ENCODE measurements around the gene DCAF11.

DCAF11 gene

GRCh38 chr14:24143511-24143910 lies 28.9 kb downstream of the DCAF11 start:
- DNase-seq: no peak

GRCh38 chr14:24144451-24144850 lies 29.9 kb downstream of the DCAF11 start:
- no peak for DNase-seq

- no peak for DNase-seq
Measured at GRCh38 chr14:24145219-24145618, 30.6 kb downstream of the DCAF11 start.

- no peak for DNase-seq
Measured at GRCh38 chr14:24145690-24146452, 31.3 kb downstream of the DCAF11 start.

GRCh38 chr14:24146453-24146977 lies 31.9 kb downstream of the DCAF11 start, which contains the start of gene PSME2:
Gene PSME2, minus strand, starts transcription at chr14:24146610. Its CDS starts 29 bp downstream, at chr14:24146581.
- DNase-seq: peak; percentile 93

GRCh38 chr14:24146978-24147760 lies 32.6 kb downstream of the DCAF11 start, which contains the start of gene RNF31:
Gene RNF31, plus strand, starts transcription at chr14:24147498. Its CDS starts 201 bp downstream, at chr14:24147699.
- DNase-seq: peak; percentile 97

- DNase-seq: no peak
Measured at GRCh38 chr14:24147761-24148428, 33.3 kb downstream of the DCAF11 start.

GRCh38 chr14:24149302-24149969 lies 34.9 kb downstream of the DCAF11 start:
- DNase-seq: no peak

GRCh38 chr14:24150061-24150460 lies 35.5 kb downstream of the DCAF11 start:
- no peak for DNase-seq

- no peak for DNase-seq
Measured at GRCh38 chr14:24150567-24150966, 36.0 kb downstream of the DCAF11 start.

- no peak for DNase-seq
Measured at GRCh38 chr14:24150993-24151392, 36.4 kb downstream of the DCAF11 start.

- no peak for DNase-seq
Measured at GRCh38 chr14:24151404-24152080, 37.0 kb downstream of the DCAF11 start.

- DNase-seq: no peak
Measured at GRCh38 chr14:24155100-24155499, 40.5 kb downstream of the DCAF11 start.

- no peak for DNase-seq
Measured at GRCh38 chr14:24156840-24157239, 42.3 kb downstream of the DCAF11 start.

- no peak for DNase-seq
Measured at GRCh38 chr14:24157331-24157730, 42.8 kb downstream of the DCAF11 start.

GRCh38 chr14:24159777-24160498 lies 45.4 kb downstream of the DCAF11 start:
- DNase-seq: no peak

- no peak for DNase-seq
Measured at GRCh38 chr14:24160499-24160849, 45.9 kb downstream of the DCAF11 start.

- peak; percentile 95 for DNase-seq
Measured at GRCh38 chr14:24160850-24161804, 46.5 kb downstream of the DCAF11 start, which contains the start of gene IRF9. Gene IRF9, plus strand, starts transcription at chr14:24161265. Its CDS starts 880 bp downstream, at chr14:24162145.

GRCh38 chr14:24162093-24162492 lies 47.5 kb downstream of the DCAF11 start:
- DNase-seq: no peak

- DNase-seq: no peak
Measured at GRCh38 chr14:24164518-24164991, 50.0 kb downstream of the DCAF11 start.

Measured in CD4-positive, alpha-beta T cell treated with Interleukin-15 for 1 hour (primary cell).